Inflammatory macrophage treated with lipopolysaccharide for 1 hour (primary cell): Measurements from ENCODE around the gene PRDM11.
A peak's percentile ranks its signal among the peaks of the same experiment; 100 is the strongest.

Experiments
- DNase-seq, 2 donors: peaks; one replicate each; pipeline ENCODE4 v3.0.0-alpha.2; 2020 to 2022

PRDM11 gene

DNA sequence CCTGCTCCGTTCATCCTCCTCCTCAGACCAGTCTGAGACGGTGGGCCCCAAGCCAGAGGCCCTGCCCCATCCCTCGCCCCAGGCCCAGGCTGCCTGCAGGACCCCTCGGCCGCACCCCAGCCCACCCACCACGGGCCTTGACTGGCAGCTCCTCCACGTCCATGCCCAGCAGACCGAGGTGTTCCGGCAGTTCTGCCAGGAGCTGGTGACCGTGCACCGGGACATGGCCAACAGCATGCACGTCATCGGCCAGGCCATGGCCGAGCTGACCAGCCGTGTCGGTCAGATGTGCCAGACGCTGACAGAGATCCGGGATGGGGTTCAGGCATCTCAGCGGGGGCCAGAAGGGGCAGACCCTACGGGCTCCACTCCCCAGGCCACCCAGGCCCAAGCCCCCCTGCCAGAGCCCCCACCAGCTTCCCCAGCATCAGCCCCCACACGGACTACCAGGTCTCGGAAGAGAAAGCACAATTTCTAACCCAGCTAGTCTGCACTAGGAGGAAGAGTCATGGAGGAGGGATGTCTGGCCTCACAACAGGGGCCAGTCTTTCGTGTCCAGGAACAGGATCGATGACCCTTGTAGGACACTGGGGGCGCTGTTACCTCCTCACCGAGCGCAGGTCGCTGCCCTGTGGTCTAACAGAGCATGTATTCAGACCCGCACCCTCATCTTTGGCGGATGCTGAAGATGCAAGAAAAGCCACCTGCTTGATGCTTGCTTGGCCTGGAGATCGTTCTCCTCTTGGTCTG, 66.3 kb downstream of the PRDM11 start:
- no peak for DNase-seq

DNA sequence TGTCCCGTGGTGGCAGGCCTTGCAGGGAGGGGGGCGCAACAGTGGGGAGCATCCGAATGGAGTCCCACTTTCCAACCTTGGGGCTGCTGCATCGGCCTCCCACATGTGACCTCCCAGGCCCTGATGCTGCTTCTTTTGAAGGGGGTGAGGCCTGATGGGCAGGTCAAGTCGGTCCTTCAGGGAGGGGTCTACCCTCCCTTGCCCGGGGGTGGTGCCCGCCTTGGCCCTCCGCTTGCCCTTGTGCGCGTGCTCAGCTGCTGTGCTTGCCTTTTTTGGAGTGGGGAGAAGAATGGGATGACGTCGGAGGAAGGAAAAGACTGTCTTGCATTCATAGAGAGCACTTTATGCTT, 66.9 kb downstream of the PRDM11 start:
- DNase-seq, result no peak

DNA sequence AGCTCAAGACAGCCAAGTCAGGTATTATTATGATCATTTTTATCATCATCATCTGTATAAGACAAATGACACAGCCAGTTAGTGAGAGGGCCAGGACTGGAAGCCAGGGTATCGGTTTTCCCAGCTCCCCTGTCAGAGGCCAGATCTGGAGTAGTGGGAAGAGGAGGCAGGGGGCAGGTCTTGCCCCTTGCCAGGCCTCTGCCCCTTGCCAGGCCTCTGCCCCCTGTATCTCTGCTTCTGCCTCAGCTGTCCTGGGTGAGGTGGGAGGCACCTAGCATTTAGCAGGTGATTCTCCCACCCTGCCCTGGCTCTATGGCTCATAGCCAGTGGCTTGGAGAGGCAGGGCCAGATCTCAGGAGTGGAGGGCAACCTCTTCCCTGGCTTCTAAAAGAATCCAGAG, 67.3 kb downstream of the PRDM11 start:
- no peak for DNase-seq

DNA sequence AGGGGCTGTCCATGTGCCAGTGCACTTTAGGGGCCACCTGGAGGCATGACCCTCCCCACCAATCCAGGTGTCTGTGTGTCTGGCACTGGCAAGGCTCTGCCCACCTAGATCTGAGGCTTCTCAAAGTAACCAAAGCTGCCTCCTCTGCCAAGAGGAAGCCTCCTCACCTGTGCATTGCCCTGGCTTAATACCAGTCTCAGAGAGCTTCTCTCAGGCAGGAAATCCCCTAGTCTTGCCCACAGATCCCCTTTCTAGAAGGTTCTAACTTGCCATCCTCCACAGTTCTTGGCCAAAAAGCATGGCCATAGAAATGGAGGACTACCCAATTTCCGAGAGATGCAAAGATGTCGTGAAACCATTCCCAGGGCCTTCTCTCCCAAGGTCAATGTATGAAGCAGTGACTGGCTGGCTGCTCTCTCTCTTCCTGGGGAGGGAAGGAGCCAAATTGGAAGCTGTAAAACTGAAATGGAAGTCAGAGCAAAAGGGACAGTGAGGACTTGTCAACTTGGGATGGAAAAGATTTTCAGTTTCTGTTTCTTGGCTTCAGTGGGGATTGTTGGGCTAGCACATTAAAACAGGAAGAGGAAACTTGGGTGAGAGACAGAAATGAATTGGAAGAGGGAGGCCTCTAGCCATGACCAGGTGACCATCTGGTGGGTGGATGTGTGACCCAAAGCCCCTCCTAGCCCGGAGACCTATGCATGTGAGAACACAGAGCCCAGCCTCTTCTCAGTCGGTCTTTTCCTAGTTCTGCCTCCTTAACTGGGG, 68.8 kb downstream of the PRDM11 start:
- DNase-seq, result no peak

DNA sequence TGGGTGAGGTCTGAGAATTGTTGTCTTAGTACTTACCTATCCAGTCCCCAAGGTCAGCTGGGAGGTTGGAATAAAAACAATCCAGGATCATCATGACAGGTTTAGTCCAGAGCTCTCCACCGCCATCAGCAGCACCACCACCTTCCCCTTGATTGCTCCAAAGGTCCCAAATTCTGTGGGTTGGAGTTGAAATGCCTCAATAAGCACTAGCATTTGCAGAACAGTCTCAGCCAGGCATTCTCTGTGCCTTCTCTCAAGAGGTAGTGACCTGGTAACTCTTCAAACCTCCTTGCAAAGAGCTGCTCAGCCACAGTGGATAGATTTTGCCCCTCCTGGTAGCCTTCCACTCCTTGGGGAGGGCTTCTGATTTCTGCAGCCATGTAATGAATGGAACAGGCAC, 69.6 kb downstream of the PRDM11 start:
- DNase-seq, result no peak

DNA sequence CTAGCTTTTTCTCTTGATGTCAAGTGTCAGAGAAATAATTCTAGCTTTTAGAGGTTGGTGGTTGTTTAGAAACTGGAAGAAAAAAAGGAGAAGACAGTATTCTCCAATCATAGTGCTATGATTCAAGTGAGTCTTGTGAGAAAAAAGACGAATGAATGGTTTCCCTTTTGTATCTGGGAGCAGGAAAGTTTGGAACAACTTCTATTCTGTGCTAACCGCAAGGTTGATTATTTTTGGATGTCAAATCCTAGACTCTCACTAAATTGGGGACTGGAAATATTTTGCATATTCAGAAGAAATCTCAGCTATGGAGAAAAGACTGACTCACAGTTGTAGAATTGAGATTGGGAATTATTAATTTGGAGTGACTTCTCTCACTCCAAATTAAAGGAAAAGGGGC, 70.5 kb downstream of the PRDM11 start:
- no peak for DNase-seq

DNA sequence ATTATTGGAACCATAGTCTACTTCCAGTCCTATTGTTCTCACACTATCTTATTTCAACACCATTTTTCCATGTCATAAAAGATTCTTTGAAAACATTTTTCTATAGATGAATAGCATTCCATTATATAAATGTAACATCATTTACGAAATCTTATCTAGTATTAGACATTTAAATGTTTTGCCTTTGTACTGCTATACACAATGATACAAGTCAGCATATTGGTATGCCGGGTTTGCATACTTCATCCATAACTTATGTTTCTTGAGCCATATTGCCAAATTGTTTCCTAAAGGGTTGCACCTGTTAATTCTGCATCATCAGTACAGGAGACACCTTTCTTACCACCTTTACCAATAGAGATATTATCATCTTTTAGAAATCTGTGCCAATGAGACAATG, 71.6 kb downstream of the PRDM11 start:
- DNase-seq, result no peak

DNA sequence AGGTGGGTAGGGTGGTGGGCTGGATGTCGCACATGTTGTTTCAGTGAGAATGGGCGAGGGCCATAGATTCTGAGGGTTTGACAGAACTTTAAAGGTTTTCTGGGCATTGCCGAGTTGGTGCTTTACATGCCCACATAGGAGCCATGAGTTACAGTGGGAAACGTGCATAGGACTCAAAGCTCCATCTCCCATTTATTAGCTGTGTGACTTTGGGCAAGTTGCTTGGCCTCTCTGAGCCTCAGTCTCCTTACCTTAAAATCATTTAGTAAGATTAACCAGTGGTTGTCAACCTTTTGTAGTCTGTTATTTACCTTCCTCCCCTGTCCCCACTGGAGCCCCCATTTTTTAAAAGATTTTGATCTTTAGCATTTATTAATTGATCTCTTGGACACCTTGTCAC, 72.3 kb downstream of the PRDM11 start:
- DNase-seq, result no peak

DNA sequence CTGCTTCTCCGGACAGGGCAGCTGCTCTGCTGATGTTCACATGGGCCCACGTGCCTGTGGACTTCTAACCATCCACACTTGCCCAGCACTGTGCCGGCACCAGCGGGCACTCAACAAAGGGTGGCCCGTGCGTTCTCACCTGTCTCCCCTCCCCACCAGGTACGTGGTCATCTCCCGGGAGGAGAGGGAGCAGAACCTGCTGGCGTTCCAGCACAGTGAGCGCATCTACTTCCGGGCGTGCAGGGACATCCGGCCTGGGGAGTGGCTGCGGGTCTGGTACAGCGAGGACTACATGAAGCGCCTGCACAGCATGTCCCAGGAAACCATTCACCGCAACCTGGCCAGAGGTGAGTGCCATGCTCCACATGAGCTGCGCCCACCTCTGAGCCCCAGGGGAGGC, 73.0 kb downstream of the PRDM11 start:
- no peak for DNase-seq

DNA sequence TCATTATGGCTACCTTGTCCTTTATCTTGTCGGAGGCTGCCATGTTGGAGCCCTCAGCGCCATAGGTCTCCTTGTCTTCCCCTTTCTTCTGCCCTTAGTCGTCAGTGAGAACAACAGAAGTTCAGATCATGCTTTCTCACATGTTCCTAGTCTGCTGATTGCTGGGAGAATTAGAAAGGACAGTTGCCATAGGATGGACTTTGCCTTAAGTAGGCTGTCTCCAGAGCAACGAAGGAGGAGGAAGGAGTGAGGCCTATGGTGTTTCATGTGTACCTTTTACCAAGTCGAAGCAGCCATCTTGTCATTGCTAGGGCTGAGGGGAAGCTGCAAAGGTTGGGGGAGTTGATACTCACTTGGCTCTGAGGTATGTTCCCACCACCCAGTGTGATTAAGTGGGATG, 77.1 kb downstream of the PRDM11 start:
- no peak for DNase-seq

DNA sequence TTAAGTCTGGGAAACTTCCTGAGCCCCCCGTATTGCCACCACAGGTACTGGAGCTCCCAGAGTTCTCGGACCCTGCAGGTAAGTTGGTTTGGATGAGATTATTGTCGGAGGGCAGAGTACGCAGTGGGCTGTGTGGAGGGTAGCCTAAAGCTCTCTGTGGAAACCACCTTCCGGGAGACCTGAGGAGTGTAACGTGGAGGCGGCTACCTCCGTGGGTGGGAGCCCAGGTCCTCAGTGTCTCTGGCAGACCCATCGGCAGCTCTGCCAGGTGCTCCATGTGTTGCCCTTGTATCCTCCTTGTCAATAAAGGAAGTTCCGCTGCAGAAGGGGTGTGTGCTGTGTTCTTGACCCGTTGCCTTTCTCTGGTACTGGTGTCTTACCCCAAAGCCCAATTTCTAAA, 78.3 kb downstream of the PRDM11 start:
- no peak for DNase-seq

DNA sequence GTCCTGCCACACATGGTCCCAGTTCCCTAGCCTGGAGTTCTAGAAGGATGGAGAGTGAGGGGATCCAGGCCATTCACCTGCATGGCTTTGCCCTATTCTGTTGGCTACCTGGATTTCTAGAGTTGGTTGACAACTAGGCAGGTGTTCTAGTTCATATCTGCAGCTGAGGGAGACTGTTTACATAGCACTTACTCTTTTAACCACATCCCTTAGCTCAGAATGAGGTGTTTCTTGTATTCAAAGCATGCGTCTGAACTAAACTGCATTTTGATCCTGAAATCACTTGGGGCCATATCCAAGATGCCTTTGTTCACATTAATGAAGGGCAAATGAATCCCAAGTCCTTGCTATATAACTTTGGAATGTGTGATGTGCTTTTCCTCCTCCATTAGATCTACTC, 78.8 kb downstream of the PRDM11 start:
- no peak for DNase-seq

DNA sequence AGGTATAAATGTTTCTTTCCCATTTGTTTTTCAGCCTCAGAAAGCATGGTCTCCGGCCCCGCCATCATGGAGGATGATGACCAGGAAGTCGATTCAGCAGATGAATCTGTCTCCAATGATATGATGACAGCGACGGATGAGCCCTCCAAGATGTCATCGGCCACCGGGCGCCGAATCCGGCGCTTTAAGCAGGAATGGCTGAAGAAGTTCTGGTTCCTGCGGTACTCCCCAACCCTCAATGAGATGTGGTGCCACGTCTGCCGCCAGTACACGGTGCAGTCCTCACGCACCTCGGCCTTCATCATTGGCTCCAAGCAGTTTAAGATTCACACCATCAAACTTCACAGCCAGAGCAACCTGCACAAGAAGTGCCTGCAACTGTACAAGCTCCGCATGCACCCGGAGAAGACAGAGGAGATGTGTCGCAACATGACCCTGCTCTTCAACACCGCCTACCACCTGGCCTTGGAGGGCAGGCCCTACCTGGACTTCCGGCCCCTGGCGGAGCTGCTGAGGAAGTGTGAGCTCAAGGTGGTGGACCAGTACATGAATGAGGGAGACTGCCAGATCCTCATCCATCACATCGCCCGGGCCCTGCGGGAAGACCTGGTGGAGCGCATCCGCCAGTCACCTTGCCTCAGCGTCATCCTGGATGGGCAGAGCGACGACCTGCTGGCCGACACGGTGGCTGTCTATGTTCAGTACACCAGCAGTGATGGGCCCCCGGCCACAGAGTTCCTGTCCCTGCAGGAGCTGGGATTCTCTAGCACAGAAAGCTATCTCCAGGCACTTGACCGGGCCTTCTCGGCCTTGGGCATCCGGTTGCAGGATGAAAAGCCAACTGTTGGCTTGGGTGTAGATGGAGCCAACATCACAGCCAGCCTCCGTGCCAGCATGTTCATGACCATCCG, 79.8 kb downstream of the PRDM11 start:
- no peak for DNase-seq

DNA sequence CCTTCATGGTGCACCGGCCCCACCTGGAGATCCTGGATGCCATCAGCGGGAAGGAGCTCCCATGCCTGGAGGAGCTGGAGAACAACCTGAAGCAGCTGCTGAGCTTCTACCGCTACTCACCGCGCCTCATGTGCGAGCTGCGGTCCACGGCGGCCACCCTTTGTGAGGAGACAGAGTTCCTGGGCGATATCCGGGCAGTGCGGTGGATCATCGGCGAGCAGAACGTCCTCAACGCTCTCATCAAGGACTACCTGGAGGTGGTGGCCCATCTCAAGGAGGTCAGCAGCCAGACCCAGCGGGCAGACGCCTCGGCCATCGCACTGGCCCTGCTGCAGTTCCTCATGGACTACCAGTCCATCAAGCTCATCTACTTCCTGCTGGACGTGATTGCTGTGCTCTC, 80.5 kb downstream of the PRDM11 start:
- no peak for DNase-seq

DNA sequence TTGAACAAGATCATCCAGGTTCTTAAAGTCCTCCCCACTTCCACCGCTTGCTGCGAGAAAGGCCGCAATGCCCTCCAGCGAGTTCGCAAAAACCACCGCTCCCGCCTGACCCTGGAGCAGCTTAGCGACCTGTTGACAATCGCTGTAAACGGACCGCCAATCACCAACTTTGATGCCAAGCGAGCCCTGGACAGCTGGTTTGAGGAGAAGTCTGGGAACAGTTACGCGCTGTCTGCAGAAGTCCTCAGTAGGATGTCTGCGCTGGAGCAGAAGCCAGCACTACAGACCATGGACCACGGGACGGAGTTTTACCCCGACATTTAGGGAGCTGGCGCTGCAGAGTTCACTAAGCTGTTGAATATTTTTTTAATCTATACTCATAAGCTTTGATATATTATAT, 81.4 kb downstream of the PRDM11 start:
- no peak for DNase-seq

DNA sequence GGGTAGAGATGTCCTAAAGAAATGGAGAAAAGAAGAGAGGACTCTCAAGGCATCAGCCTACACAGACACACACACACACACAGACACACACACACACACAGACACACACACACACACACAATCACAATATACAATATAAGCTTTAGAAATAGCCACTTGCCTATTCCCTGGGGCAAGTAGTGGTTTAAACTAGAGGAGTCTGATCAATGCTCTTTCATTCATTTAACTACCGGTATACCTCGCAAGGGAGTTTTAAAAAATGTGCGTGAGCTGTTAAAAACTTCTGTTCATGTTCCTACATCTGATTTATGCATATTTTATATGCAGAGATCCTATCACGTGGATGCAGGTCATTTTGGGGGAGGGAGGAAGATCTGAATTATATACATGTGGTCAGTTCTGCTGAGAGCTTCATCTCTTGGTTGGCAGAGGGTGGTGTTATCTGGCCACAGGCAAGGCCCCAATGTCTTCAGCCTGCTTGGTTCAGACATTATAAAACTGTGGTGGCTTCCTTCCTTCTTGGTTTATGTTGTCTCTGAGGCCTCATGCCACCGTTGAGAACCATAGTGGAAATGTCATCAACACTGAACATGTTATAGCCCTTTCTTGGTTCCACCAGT, 83.1 kb downstream of the PRDM11 start:
- no peak for DNase-seq

DNA sequence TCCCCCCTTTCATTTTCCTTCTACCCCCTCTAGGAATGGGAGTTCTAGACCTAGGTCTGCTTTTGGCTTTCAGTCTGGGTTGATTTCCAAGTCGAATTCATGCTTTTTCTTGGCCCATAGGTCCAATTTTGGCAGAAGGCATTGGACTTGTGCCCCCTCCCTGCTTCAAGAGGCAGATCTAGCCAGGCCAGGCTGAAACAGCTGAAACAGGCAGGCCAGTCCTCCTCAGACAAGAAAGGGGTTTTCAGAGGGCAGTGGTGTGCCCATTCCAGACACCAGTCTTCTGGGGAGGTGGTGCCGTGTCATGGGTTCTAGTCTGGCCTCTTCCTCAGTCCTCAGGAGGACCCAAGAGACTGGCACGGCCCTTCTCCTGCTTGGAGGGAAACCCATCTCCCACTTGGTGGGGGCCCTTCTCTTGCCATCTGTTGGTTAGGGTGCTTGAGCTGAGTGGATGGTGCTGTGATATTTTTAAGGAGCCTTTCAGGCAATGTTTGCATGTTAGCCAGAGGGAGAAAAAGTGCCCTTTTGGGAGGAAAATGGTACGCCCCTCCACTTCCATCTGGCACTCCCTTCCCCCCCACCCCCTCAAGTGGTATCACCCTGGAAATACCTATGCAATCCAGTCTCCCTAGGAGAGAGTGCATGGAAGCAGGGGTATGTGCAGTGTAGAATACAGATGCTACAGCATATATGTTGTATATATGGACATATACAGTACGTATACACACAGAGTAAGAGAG, 86.1 kb downstream of the PRDM11 start:
- no peak for DNase-seq

DNA sequence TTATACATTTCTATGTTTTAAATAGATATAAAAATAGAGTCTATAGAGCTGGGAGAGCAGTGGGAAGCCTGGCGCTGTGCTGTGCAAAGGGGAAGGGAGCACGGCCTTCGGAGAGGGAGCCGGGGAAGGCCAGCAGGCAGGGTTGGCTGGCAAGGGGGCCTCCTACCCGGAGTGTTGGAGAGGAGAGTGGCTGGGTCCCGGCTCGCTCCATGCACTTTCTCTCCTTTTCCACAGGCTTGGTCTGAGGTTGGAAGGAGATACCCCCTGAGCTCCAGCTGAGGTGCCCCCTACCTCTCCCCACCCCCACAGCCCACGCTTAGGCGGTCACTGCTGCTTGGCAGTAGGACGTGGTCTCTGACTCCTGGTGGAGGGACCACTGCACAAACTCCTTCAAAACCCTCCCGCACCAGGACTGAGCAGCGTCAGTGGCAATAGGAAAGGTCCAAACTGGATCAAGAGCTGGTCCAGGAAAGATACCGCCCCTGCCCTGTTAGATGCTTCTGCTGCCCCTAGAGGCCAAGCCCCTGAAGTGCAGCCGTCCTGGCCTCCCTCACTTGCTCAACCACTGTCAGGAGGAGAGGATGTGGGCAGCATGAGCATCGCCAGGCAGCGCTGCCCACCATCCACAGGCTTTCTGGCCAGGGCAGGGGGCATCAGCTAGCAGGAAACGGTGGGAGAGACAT, 86.8 kb downstream of the PRDM11 start:
- peak; percentile 26 to 79 for DNase-seq

DNA sequence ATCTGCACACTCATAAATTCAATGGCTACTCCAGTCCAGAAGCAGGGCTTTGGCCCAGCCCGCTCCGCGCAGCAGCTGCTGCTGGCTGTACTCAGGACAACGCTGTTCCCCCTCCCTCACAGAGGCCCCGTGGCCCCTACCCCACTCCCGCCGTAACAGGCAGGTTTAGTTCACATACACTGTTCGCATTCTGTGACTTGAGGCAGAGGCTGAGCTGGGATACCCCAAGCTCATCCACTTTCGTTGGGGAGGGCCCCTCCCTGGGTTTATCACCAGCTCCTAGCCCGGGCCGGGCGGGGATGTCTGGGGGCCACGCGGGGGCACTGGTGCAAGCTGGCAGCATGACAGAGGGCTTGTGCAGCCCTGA, 87.3 kb downstream of the PRDM11 start:
- no peak for DNase-seq

DNA sequence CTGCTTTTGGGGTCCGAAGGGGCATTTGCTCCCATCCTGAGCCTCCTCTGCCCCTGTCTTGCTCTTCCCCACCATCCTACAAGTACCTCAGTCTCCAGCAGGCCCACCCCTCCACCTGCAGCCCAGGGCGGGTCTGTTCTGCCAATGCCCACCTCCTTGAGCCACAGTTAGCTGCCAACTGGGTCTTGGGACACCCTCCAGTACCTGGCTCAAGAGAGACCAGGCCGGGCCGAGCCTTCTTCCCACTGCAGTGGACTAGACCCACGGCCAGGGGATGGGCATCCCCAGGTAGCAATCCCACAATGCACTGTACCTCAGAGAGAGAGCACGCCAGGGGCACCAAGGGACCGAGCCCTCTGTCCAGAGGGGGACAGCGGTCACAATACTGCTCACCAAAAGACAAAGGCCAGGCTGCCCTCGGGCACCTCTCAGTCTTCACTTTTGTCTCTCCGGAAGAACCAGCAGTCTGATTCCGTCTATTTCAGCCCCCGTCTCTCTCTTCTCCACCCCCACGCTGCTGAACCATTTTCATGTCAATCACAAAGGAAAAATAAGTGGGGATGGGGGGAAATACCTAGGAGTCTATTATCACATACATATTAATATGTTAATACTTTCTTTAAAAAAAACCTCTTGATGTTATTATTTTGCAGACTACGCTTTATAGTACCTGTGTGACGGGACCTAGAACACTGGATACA, 88.0 kb downstream of the PRDM11 start:
- no peak for DNase-seq

DNA sequence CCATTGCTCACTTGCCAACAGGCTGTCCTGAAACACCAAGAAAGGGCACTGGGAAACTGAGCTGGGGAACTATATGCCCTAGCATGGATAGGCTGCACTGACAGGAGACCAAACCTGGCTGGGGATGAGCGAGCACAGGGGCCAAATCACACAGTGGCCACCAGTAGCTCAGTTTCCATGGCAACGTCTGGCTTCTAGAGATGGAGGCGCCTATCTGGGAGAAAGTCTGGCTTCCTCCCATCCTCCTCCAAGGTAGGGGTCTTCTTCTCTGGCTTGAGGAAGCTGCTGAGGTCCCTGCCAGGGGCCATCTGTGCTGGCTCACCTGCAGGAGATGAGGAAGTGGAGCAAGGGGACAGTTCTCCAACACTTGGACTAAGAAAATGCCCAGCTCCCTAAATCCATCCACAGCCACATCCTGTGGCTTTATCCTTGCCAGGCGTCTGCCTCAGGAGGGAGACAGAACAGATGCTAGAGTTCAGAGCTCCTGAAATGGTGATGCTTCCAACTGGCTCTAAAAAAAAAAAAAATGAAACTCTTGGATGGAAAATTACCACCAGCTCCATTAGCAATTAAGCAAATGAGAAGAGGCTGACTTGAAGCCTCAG, 91.4 kb downstream of the PRDM11 start:
- DNase-seq, result no peak
